ENCODE results near the gene GTF3C1.

GRCh38 chr16:27572711-27573110 lies 23.0 kb upstream of the GTF3C1 start:
- TF ChIP-seq, protein P1, sequence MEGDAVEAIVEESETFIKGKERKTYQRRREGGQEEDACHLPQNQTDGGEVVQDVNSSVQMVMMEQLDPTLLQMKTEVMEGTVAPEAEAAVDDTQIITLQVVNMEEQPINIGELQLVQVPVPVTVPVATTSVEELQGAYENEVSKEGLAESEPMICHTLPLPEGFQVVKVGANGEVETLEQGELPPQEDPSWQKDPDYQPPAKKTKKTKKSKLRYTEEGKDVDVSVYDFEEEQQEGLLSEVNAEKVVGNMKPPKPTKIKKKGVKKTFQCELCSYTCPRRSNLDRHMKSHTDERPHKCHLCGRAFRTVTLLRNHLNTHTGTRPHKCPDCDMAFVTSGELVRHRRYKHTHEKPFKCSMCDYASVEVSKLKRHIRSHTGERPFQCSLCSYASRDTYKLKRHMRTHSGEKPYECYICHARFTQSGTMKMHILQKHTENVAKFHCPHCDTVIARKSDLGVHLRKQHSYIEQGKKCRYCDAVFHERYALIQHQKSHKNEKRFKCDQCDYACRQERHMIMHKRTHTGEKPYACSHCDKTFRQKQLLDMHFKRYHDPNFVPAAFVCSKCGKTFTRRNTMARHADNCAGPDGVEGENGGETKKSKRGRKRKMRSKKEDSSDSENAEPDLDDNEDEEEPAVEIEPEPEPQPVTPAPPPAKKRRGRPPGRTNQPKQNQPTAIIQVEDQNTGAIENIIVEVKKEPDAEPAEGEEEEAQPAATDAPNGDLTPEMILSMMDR (IDR thresholded peaks at IDR 0.05; ENCODE audit: poor library complexity, severe bottlenecking), result no peak
- TF ChIP-seq POLR2AphosphoS5 (IDR thresholded peaks at IDR 0.05) (no peak), REST (IDR thresholded peaks at IDR 0.05; ENCODE audit: borderline replicate concordance) (no peak), EZH2 (IDR thresholded peaks at IDR 0.05; ENCODE audit: borderline replicate concordance, insufficient read depth, low read length, poor library complexity, severe bottlenecking) (no peak), EP300 (conservative IDR thresholded peaks at IDR 0.05; ENCODE audit: poor library complexity, severe bottlenecking) (no peak), RAD21 (conservative IDR thresholded peaks at IDR 0.05) (no peak), MXI1 (conservative IDR thresholded peaks at IDR 0.05; ENCODE audit: poor library complexity, severe bottlenecking) (no peak), TAF1 (IDR thresholded peaks at IDR 0.05; ENCODE audit: low read depth) (no peak), SMC3 (conservative IDR thresholded peaks at IDR 0.05; ENCODE audit: poor library complexity) (no peak)
